Globus pallidus (tissue), 1 donor: ENCODE results near the gene PLD4.
A peak's percentile ranks its signal among the peaks of the same experiment; 100 is the strongest.
"Not testable (repeated sequence)": the region's sequence is repeated elsewhere in the genome, so short reads cannot be mapped to it uniquely, and the experiment has no call there.

Experiments used
- DNase-seq: peaks from one replicate; pipeline ENCODE4 v3.0.0-alpha.2; 2015; ENCODE audit warnings: low spot score

PLD4 gene, protein sequence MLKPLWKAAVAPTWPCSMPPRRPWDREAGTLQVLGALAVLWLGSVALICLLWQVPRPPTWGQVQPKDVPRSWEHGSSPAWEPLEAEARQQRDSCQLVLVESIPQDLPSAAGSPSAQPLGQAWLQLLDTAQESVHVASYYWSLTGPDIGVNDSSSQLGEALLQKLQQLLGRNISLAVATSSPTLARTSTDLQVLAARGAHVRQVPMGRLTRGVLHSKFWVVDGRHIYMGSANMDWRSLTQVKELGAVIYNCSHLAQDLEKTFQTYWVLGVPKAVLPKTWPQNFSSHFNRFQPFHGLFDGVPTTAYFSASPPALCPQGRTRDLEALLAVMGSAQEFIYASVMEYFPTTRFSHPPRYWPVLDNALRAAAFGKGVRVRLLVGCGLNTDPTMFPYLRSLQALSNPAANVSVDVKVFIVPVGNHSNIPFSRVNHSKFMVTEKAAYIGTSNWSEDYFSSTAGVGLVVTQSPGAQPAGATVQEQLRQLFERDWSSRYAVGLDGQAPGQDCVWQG

DNA sequence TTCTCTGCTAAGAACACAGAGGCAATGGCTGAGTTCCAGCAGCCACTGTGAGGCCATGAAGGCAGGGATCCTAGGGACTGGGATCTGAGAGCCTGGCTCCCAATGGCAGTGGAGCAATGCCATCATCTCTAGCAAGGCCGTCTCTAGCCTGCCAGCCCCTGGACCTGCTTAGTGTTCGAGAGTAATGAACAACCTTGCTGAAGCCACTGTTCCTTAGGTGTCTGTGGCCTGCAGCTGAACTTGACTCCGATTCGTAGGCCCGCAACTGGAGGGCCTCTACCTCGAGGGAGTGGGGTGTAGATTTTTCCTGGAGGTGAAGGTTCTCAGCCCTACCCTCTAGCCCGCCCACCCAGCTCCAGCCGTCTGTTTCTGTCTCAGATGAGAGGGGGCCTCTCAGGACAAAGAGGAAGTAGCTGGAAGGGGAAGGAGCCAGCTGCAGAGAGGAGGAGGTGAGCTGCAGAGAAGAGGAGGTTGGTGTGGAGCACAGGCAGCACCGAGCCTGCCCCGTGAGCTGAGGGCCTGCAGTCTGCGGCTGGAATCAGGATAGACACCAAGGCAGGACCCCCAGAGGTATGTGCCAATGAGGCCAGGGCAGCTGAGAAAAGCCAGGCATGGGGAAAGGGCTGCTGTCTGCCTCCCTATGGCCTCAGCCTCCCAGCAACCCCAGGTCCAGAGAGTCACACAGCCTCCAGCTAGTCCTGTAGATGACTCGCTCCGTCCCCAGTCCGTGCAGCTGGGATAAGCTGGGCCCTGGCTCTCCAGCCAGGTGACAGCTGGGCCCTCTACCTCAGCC, at the start of gene PLD4:
Gene PLD4 (plus strand): TSS at position 459 of the 793 bp plus-strand sequence. CDS start 2,262 bp downstream, outside the sequence.
- DNase-seq = peak; percentile 20

DNA sequence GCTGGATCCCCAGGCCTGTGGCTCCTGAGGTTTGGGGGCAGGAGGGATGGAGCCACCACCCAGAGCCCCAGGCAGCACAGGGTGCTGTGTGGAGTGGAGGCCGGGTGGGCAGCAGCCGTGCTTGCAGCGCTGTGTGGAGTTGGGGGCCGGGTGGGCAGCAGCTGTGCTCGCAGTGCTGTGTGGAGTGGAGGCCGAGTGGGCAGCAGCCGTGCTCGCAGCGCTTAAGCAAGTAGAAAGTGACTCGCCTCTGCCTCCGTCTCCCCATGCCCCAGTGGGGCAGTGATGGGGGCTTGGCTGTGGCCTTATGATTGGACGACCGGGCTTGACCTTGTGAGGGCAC, 49.3 kb upstream of the PLD4 start:
- DNase-seq = no peak

DNA sequence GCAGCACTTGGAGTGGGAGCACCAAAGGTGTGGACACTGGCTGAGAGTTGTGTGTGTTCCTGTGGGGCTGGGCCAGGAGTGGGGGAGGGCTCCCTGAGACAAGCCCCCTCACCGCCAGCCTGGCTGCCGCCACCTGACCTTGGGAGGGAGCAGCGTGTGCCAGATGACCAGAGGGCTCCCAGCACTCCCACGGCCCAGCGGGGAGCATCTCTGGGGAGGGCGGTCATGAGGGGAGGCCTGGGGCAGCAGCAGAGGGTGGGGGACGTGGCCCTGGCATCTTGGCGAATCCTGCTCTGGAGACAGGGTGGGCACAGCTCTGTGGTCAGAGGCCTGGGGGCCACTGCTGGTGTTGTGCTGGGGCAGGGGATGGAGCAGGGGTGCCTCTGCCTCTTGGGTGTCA, 48.9 kb upstream of the PLD4 start:
- no peak for DNase-seq

DNA sequence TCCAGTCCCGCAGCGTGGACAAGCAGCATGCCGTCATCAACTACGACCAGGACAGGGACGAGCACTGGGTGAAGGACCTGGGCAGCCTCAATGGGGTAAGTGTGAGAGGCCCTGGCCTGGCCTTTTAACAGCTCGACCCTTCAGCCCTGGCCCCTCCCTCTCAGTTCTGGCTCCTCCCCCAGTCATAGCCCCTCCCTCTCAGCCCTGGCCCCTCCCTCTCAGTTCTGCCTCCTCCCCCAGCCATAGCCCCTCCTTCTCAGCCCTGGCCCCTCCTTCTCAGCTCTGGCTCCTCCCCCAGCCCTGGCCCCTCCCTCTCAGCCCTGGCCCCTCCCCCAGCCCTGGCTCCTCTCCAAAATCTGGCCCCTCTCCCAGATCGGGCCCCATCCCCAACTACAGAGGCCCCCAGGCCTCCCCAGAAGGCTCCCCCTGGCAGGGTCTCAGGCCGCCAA, 48.4 kb upstream of the PLD4 start:
- no peak for DNase-seq

DNA sequence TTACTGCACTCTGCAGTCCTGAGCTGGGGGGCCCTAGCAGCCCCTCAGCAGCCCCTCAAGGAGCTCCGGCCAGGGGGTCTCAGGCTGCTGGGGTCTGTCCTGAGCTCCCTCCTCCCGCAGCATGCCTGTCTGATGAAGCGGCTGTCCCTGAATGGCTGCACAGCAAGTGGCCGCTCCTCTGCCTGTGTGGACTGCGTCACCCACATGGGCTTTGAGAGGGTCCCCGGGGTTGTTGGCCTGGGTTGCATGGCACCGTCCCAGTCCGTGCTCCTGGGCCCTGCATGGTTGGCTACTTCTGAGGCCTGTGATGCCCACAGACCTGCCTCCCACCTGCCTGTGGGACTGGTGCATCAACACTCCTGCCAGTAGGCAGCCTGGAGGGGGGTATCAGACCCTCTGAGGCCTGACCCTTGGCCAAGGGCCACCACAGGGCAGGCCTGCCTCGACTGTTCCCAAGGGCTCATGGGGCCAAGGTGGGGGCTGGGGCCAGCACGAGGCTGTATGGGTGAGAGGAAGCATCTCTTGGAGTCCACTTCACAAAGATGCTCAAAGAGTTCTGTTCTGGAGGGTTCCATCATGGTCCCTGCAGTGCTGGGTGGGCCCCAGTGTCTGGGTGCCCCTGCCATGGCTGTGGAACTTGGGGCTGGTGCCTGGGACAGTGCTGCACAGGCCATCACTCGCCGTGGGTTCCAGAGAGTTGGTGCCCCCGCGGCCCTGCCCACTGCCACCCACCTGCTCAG, 47.4 kb upstream of the PLD4 start:
- DNase-seq = no peak

DNA sequence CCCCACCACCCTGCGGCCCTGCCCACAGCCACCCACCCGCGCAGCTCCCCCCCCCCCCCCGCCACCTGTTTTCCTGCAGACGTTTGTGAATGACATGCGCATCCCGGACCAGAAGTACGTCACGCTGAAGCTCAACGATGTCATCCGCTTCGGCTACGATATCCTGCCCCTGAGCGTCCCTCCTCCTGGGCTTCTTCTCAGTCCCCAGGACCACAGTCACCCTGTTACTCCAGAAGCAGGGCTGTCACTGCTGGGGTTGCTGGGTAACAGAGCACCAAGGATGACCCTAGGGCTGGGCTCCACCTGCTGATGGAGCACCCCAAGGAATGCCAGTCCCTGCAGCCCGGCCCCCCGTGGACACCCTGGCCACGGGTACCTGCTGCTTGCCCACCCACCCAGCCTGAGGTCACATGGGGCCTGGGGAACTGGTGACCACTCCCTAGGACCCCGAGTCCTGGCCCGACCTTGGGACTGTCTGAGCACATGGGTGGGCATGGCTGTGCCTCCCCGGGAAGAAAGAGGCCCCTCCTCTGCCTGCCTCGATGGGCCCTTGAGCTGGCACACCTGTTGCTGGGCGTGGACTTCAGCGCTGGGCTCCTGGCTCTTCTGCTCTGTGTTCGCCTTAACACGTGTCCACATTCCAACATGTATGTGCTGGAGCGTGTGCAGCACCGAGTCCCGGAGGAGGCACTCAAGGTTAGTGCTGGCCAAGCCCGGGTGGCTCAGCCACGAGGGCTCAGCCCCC, 46.7 kb upstream of the PLD4 start:
- no peak for DNase-seq

DNA sequence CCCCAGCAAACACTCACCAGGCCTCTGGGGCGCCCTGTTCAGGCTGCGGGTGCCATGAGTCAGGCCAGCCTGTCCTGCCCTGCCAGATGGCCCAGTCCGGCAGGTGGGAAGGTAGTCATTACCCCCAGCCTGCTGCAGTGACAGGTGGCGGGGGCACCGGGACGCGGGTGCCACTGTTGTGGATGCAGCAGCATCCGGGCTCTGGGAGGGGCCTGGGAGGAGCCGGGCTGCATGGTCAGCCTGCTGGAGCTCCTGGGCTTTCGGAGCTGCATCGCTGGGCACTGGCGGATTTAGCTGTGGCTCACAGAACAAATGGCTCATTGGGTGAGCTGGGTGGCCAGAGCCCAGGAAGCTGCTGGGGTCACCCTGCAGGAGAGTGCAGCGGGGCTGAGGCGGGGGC, 46.1 kb upstream of the PLD4 start:
- no peak for DNase-seq

DNA sequence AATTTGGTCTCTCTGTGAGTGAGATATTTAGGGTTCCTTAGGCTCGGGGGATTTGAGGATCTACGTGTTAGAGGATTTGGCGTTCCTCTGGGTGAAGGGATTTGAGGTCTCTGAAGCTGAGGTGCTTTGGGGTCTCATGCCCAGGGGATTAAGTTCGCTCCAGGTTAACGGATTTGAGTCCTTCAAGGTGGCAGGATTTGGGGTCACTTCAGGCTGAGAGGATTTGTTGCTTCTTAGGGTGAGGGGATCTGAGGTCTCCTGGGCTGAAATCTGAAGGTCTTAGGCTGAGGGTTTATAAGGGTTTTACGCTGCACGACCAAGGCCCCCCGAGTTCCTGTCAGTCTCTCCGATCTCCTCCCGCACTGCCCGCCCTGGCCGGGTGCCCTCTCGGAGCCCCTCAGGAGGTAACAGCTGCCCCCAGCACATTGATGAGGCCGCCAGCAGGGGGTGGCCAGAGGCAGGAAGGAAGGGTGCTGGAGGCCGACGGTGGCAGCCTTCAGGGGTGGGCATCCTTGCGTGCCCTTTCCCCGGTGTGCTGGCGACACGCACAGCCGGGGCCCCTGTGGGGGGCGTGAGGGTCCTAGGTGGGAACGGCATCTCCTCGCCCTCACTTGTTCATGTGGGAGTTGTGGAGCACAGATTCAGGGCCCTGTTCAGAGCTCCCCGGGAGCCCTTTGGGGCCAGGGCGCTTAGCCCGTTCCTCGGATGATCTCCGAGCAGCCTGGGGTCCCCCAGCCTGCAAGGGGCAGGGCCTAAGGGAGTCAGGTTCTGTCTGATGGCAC, 45.3 kb upstream of the PLD4 start:
- no peak for DNase-seq

DNA sequence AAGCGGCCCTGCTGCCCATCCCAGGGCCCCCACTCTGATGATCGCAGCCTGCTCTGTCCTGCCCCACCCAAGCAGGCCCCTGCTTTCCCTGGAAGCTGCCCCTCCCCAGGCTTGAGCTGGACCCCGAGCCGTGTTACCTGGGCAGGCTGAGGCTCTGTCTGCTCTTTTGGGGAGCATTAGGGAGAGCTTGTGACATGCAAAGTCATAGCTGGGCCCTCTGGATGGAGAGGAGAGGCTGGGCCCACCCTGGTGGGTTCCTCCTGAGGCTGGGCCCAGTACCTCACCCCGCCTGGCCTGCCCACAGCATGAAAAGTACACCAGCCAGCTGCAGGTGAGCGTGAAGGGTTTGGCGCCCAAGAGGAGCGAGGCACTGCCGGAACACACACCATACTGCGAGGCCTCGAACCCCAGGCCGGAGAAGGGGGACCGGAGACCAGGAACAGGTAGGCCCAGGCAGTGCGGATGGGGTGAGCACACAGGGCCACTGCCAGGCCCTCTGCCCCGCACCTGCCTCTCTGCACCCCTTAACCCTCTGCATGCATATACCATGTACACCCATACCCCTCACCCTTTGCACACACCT, 44.6 kb upstream of the PLD4 start:
- DNase-seq = no peak

DNA sequence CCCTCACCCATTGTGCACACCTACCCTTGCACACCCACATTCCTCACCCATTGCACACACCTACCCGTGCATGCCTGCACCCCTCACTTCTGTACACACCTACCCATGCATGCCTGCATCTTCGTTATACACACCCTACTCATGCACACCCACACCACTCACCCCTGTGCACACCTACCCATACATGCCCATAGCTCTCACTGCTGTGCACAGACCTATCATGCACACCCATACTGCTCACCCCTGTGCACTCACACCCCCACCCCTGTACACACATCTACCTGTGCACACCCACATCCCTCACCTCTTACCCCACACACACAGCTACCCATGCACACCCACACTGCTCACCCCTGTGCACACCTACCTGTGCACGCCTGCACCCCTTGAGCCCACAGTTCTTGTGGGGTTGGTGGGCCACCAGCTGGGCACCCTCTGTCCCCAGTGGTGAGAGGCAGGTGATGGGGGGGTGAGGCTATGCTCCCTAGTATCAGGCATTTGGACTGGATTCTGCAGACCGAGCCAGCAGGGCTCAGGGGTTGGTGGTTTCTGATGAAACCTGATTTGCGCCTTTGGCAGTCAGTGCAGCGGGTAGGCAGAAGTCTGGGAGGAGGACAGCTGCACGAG, 44.0 kb upstream of the PLD4 start:
- no peak for DNase-seq

DNA sequence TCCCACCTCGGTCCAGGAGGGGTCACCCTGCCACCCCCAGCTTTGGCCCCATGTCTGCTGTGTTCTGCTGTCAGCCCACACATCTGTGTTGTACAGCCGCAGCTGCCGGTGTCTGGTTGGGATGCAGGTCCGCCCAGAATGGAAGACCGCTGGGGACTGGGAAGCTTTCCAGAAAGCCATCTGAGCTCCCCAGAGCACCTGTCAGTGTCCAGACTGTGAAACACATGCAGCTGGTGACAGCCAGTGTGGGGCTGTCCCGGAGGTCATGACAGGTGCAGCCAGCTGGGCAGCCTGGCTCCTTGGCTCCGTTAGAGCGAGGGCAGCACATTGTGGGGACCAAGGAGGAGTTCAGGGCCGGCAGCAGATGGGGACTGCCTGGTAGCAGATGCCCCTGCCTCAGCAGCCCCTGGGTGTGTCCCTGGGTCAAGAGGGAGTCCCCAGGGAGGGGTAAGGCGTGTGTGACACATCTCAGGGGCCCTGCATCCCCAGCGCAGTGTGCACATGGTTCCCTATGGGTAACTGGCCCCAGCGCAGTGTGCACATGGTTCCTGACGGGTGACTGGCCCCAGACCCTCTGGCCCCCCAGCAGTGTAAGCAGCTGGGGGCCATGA, 43.2 kb upstream of the PLD4 start:
- no peak for DNase-seq

DNA sequence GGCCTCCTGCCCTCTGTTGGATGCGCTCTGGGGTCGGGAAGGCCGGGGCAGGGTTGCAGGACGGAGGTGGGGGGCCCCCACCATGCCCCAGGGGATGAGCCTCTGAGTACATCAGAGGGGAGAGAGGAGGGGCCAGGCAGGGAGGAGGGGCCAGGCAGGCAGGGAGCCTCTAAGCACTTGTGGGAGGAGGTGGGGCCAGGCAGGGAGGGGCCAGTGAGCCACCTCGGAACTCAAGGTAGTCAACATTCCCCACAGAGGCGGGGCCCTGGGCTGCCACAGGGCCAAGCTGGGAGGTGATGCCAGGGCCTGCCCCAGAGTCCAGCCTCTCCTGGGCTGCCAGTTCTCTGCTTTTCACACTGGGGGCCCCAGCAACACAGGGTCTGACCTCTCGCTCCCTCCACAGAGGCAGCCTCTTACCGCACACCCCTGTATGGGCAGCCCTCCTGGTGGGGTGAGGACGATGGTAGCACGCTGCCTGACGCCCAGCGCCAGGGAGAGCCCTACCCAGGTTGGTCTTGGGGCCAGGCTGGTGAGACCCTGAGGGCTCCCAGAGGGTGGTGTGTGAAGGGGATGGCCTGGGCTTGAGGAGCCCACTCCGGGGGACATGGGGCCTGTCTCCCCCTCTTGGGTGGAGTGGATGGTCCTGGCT, 42.2 kb upstream of the PLD4 start:
- no peak for DNase-seq

DNA sequence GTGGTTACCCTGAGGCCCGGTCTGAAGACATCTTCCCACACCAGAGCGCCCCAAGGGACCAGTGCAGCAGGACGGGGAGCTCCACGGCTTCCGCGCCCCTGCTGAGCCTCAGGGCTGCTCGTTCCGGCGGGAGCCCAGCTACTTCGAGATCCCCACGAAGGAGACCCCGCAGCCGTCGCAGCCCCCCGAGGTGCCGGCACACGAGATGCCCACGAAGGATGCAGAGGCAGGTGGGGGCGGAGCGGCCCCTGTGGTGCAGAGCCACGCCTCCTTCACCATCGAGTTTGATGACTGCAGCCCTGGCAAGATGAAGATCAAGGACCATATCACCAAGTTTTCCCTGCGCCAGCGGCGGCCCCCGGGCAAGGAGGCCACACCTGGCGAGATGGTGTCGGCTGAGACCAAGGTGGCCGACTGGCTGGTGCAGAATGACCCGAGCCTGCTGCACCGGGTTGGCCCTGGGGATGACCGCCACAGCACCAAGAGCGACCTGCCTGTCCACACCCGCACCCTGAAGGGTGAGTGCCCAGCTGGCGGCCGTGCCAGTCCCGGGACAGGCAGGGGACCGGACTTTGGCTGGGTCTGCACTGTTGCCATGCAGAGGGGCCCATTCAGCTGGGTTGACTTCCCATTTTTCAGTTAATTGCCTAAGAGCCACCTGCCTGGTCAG, 41.6 kb upstream of the PLD4 start:
- DNase-seq = no peak

DNA sequence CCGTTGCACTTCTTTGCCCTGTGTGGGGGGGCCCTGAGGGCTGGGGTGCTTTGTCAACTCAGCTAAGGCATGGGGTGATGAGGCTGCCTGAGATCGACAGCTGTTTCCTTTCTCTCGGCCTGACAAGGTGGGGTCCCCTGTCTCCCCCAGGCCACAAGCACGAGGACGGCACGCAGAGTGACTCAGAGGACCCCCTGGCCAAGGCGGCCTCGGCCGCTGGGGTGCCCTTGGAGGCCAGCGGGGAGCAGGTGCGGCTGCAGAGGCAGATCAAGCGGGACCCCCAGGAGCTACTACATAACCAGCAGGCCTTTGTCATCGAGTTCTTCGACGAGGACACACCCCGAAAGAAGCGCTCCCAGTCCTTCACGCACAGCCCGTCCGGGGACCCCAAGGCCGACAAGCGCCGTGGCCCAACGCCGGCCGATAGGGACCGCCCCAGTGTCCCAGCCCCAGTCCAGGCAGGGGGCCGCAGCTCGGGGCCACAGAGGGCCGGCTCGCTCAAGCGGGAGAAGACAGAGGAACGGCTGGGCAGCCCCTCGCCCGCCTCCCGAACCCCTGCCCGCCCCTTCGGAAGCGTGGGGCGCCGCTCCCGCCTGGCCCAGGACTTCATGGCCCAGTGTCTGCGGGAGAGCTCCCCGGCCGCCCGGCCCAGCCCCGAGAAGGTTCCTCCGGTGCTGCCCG, 40.9 kb upstream of the PLD4 start:
- no peak for DNase-seq

DNA sequence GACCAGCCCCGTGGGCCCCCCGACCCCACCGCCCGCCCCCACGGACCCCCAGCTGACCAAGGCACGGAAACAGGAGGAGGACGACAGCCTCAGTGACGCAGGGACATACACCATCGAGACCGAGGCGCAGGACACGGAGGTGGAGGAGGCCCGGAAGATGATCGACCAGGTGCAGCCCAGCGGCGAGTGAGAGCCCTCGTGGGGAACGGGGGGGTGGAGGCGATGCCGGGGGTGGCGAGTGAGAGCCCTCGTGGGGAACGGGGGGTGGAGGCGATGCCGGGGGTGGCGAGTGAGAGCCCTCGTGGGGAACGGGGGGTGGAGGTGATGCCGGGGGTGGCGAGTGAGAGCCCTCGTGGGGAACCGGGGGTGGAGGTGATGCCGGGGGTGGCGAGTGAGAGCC, 40.3 kb upstream of the PLD4 start:
- not testable (repeated sequence) for DNase-seq

DNA sequence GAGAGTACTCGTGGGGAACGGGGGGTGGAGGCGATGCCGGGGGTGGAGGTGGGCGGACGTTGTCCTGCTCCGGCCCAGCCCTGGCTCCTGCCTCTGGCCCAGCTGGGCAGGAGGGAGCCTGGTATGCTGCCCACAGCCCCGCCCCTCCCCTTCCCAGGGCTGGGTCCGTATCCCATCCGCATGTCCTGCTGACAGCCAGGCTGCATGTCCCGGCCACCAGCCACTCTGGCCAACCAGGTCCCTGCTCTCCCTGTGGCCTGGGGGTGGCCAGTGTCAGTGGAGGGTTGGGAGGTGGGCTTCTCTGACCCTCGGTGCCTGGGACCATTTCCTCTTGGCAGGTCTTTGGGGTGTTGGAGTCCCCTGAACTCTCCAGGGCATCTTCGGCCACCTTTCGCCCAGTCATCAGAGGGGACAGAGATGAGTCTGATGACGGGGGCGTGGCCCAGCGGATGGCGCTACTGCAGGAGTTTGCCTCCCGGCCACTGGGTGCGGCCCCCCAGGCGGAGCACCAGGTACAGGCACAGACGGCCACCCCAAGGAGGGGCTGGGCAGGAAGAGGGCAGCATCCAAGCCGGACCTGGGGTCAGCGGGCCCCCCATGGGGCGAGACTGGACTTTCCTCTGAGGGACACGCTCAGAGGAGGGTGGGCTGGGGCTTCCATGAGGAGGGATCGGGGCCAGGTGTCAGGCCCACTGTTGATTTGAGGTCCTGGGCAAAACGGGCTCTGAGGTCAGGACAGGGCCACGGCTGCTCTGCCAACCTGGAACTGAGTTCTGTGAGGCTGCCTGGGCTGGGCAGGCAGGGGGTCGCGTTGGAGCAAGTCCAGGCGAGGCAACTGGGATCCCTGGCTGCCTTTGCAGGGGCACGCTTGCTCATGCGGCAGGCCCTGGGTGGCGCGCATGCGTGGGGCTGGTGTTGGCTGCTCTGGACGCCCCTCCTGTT, 39.4 kb upstream of the PLD4 start:
- no peak for DNase-seq
